ENCODE data around the gene ZNF598. TPM values are rescaled to one million over a fixed set of nuclear protein-coding genes. Genes with fewer than 3 reads are reported as not detected.

The ZNF598 gene
- total and polyA plus RNA-seq, 2 of the 13 experiments (the other 11 are each of a cell fraction or from before 2014, with no cell fraction given) = 13.5 to 14.2 TPM

- intact Hi-C loops (cut with micrococcal nuclease; ENCODE audit: unreplicated experiment) = no loop called here
- FAIRE-seq (no peak), DNase-seq (ENCODE audit: low spot score) (no peak), ATAC-seq (no peak)
- H3K4me1 ChIP-seq (ENCODE audit: insufficient read depth, low read length) = peaks cover 52% of the 10 kb centered on the region
- TF ChIP-seq ZBTB14 (CRISPR knock-in tag; IDR thresholded peaks at IDR 0.05) (no peak), AGO2 (optimal IDR thresholded peaks at IDR 0.05; ENCODE audit: low read depth, low read length) (peak; percentile 19)
- in situ Hi-C loops (cut with HindIII; ENCODE audit: extremely low pct_ligation_motif_present, low pct_unique_long_range_greater_than_20kb) = no loop called here
- H3K4me2 ChIP-seq (ENCODE audit: low read depth, low read length) = no peak overlapping the region
- H3K27ac ChIP-seq (ENCODE audit: extremely low read length, insufficient read depth, low read length) = no peak overlapping the region
- peaks cover 0 to 2% of the 10 kb centered on the region in 2 experiments; a peak in 1 of 5 replicates for H3K27me3 ChIP-seq (ENCODE audit: control insufficient read depth in 1 of 2, insufficient read depth in 2 of 2, low read length in 2 of 2)
- BruUV-seq (replicated peaks) = no TSS peak
- no peak overlapping the region for H3K4me3 ChIP-seq (replicated peaks in 1 of 3; ENCODE audit: insufficient read depth in 1 of 3, low read depth in 2 of 3, low read length in 3 of 3)
- H3K36me3 ChIP-seq (replicated peaks in 1 of 2; ENCODE audit: control insufficient read depth in 1 of 2, insufficient read depth in 2 of 2, low read length in 2 of 2) = peaks cover 0 to 1% of the 10 kb centered on the region in 2 experiments; a peak in 3 of 5 replicates
- H2AFZ ChIP-seq (ENCODE audit: low read length) = no peak overlapping the region
- H3K79me2 ChIP-seq (ENCODE audit: insufficient read depth, low read length) = peaks cover 18% of the 10 kb centered on the region
- H4K20me1 ChIP-seq (ENCODE audit: insufficient read depth, low read length) = no peaks in the 10 kb centered on the region
- no peaks in the 10 kb centered on the region for H3K9me3 ChIP-seq (ENCODE audit: low read length)
- H3K9ac ChIP-seq (ENCODE audit: insufficient read depth, low read depth, low read length) = no peak overlapping the region
- WGBS (ENCODE audit: low lambda C conversion rate) = 96% methylated on average over 19 of the region's 26 CpGs
- ChIA-PET CTCF (ENCODE audit: low intra/inter-chr PET ratio, low total read pairs) (no interaction called here), POLR2A (interaction anchor here (1.4 kb wide), 1 partner anchor 9 kb away, joined by 4 read pairs; no protein-coding TSS in a partner anchor)
Observed at GRCh38 chr16:2043667-2044451, 34.2 kb upstream of the ZNF598 start.

DNA sequence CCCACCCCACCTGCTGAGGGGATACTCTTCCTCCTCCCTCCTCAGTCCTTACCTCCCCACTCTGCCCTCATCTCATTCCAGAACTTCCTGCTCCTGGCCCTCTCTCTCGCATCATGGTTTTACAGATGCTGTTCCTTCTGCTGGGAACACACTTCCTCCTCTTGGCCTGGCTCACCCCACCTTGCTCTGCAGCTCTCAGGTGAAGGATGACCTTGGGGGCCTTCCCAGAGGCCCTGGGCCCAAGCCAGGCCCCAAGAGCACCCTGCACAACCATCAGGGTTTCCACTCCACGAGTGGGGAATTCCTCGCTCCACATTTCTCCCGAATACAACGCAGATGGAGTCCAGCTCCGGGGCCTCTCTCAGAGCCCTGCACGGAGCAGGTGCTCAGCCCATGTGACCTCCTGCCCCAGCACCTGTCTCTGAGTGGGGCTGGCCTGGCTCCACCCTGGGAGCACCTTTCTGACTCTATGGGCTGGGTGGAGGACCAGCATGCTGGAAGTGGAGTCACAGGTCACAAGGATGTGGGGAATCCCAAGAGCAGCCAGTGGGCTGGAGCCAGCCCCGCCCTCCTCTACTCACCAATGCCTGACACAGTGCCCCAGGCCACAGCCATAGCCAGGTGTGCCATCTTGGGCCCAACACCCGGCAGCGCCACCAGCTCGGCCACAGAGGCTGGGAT lies 33.5 kb upstream of the ZNF598 start:
- Histone ChIP-seq H3K9ac (ENCODE audit: insufficient read depth, low read depth, low read length) (no peak overlapping the region), H3K27me3 (ENCODE audit: control insufficient read depth in 1 of 2, insufficient read depth in 2 of 2, low read length in 2 of 2) (no peaks in the 10 kb centered on the region; a peak in 1 of 5 replicates)
- POLR2A ChIA-PET = interaction anchor here (1.4 kb wide), 1 partner anchor 8 kb away, joined by 4 read pairs; no protein-coding TSS in a partner anchor
- TF ChIP-seq NFE2 (CRISPR knock-in tag; IDR thresholded peaks at IDR 0.05) = no peak
- TF ChIP-seq ZBTB43 (CRISPR knock-in tag; conservative IDR thresholded peaks at IDR 0.05) = no peak
- TF ChIP-seq NFKB2 (CRISPR knock-in tag; IDR thresholded peaks at IDR 0.05; ENCODE audit: borderline replicate concordance) = no peak
- no peak for TF ChIP-seq ZNF629 (CRISPR knock-in tag; conservative IDR thresholded peaks at IDR 0.05)
- TF ChIP-seq PHF5A (CRISPR knock-in tag; IDR thresholded peaks at IDR 0.05; ENCODE audit: low read depth, unreplicated experiment) = no peak
- TF ChIP-seq TCF7L2 (IDR thresholded peaks at IDR 0.05; ENCODE audit: low read depth, low read length) = no peak
- no peak for TF ChIP-seq HNRNPK (IDR thresholded peaks at IDR 0.05; ENCODE audit: low read depth, low read length, poor library complexity, severe bottlenecking)

More for the DNA sequence above, 33.5 kb upstream of the ZNF598 start:
- 96% methylated on average over 7 of the region's 11 CpGs for WGBS (ENCODE audit: low lambda C conversion rate)
- BruUV-seq (replicated peaks) = no TSS peak
- intact Hi-C loops (cut with micrococcal nuclease; ENCODE audit: unreplicated experiment) (no loop called here), in situ Hi-C loops (cut with HindIII; ENCODE audit: extremely low pct_ligation_motif_present, low pct_unique_long_range_greater_than_20kb) (no loop called here)
- H4K20me1 ChIP-seq (ENCODE audit: insufficient read depth, low read length) = no peaks in the 10 kb centered on the region
- H3K4me3 ChIP-seq (replicated peaks in 1 of 3; ENCODE audit: insufficient read depth in 1 of 3, low read depth in 2 of 3, low read length in 3 of 3) = no peak overlapping the region
- no peak overlapping the region for H3K27ac ChIP-seq (ENCODE audit: extremely low read length, insufficient read depth, low read length)
- ATAC-seq = no peak
- peaks cover 11% of the 10 kb centered on the region for H3K79me2 ChIP-seq (ENCODE audit: insufficient read depth, low read length)
- no peak overlapping the region for H3K4me2 ChIP-seq (ENCODE audit: low read depth, low read length)
- DNase-seq (ENCODE audit: low spot score) = no peak
- no peak overlapping the region for H2AFZ ChIP-seq (ENCODE audit: low read length)
- peaks cover 55% of the 10 kb centered on the region for H3K4me1 ChIP-seq (ENCODE audit: insufficient read depth, low read length)
- H3K9me3 ChIP-seq (ENCODE audit: low read length) = no peaks in the 10 kb centered on the region
- no peak for FAIRE-seq
- CTCF ChIA-PET (ENCODE audit: low intra/inter-chr PET ratio, low total read pairs) = no interaction called here
- H3K36me3 ChIP-seq (replicated peaks in 1 of 2; ENCODE audit: control insufficient read depth in 1 of 2, insufficient read depth in 2 of 2, low read length in 2 of 2) = peaks cover 0 to 1% of the 10 kb centered on the region in 2 experiments; a peak in 3 of 5 replicates

Data from HepG2 (cell line).